Panc1 (cell line): ENCODE results near the gene CIB4. TPM values are rescaled to one million over a fixed set of nuclear protein-coding genes. Genes with fewer than 3 reads are reported as not detected.

Experiments
- ATAC-seq: fragments of 200-7000 bp; cut with Tn5 transposase; 2 replicates; pipeline ENCODE4 v1.9.1; 2020; ENCODE audit warnings: mild to moderate bottlenecking, moderate library complexity
- BruUV-seq: library from RNA; stranded (reverse); fragments of 400-500 nt; replicated peaks from 2 replicates; lab custom pipeline; 2021; lab: Mats Ljungman, UMichigan
- CTCF ChIA-PET: fragments of 300-600 bp; sonication (Branson Sonifier 250); formaldehyde crosslinking; loops from one replicate; lab custom pipeline; 2022; ENCODE audit warnings: antibody characterized with exemption; lab: Charles Lee
- POLR2A ChIA-PET: fragments of 300-600 bp; sonication (Branson Sonifier 250); formaldehyde crosslinking; loops from one replicate; lab custom pipeline; 2022; ENCODE audit warnings: antibody characterized with exemption; lab: Charles Lee
- DNase-seq: peaks from one replicate; pipeline ENCODE4 v3.0.0-alpha.2; 2010; ENCODE audit warnings: low read depth, low spot score
- H3K27ac ChIP-seq: 2 replicates; pipeline ENCODE4 v1.5.1; 2011; ENCODE audit warnings: mild to moderate bottlenecking, low read length, inconsistent platforms
- H3K27me3 ChIP-seq: fragments of 200-500 bp; sonication (Bioruptor generic); 2 replicates; pipeline ENCODE4 v1.6.0; 2014; ENCODE audit warnings: low read length, inconsistent platforms; ENCODE audit not compliant: control insufficient read depth, insufficient read depth
- H3K36me3 ChIP-seq: fragments of 200-500 bp; sonication (Bioruptor generic); 2 replicates; pipeline ENCODE4 v1.5.1; 2014; ENCODE audit warnings: inconsistent platforms, mild to moderate bottlenecking, low read length, moderate library complexity; ENCODE audit not compliant: control insufficient read depth, insufficient read depth
- H3K4me1 ChIP-seq: 2 replicates; pipeline ENCODE4 v1.5.1; 2011; ENCODE audit warnings: inconsistent platforms, mild to moderate bottlenecking, low read length, moderate library complexity; ENCODE audit not compliant: control insufficient read depth, insufficient read depth
- H3K4me3 ChIP-seq, 2 experiments: 2 replicates each; pipeline ENCODE4 v1.5.1; 2011 to 2012; ENCODE audit warnings: low read depth in 2 of 2, low read length in 2 of 2, mild to moderate bottlenecking in 2 of 2, inconsistent platforms in 1 of 2, moderate library complexity in 1 of 2
- H3K9me3 ChIP-seq: fragments of 200-500 bp; sonication (Bioruptor generic); 2 replicates; pipeline ENCODE4 v1.5.1; 2014; ENCODE audit warnings: low read depth, mild to moderate bottlenecking, inconsistent platforms, low read length, moderate library complexity; ENCODE audit not compliant: control insufficient read depth, insufficient read depth
- POLR2AphosphoS5 ChIP-seq: IDR thresholded peaks from 2 replicates; pipeline ENCODE4 v1.6.1; 2012; ENCODE audit warnings: mild to moderate bottlenecking, low read depth, low read length, moderate library complexity
- SIN3A ChIP-seq: IDR thresholded peaks from 2 replicates; pipeline ENCODE4 v1.6.1; 2012; ENCODE audit warnings: low read depth, mild to moderate bottlenecking, low read length, moderate library complexity, borderline replicate concordance; ENCODE audit not compliant: insufficient read depth
- TCF7L2 ChIP-seq: IDR thresholded peaks from 2 replicates; pipeline ENCODE4 v1.6.1; 2011; ENCODE audit warnings: mild to moderate bottlenecking, low read depth, low read length, inconsistent platforms
- in situ Hi-C: cut with HindIII; loops from 2 replicates; pipeline ENCODE4 v1.10.0; 2016; ENCODE audit warnings: low sequenced_read_pairs, low pct_unique_long_range_greater_than_20kb
- intact Hi-C: fragments of 100-400 bp; cut with micrococcal nuclease; formaldehyde crosslinking; loops from one replicate; pipeline ENCODE4 v1.10.0; 2022; ENCODE audit not compliant: unreplicated experiment
- total RNA-seq: library from RNA; stranded (reverse); gene quantifications from one replicate; pipeline ENCODE4 v1.2.1, GENCODE V29; 2021; ENCODE audit not compliant: unreplicated experiment
- TF ChIP-seq, protein P1 (sequence below): fragments of 450-650 bp; IDR thresholded peaks from 2 replicates; pipeline ENCODE4 v1.5.1; 2017; ENCODE audit warnings: mild to moderate bottlenecking
- TF ChIP-seq, protein P2 (sequence below), 2 experiments: IDR thresholded peaks; 2 replicates each; pipeline ENCODE4 v1.6.1; 2011 to 2012; ENCODE audit warnings: low read depth in 2 of 2, control low read depth in 1 of 2, low read length in 1 of 2, mild to moderate bottlenecking in 1 of 2, moderate library complexity in 1 of 2; ENCODE audit not compliant: insufficient read depth in 1 of 2

The CIB4 gene
- total RNA-seq, 1 experiment from 2014 or later = 0.33 TPM

DNA sequence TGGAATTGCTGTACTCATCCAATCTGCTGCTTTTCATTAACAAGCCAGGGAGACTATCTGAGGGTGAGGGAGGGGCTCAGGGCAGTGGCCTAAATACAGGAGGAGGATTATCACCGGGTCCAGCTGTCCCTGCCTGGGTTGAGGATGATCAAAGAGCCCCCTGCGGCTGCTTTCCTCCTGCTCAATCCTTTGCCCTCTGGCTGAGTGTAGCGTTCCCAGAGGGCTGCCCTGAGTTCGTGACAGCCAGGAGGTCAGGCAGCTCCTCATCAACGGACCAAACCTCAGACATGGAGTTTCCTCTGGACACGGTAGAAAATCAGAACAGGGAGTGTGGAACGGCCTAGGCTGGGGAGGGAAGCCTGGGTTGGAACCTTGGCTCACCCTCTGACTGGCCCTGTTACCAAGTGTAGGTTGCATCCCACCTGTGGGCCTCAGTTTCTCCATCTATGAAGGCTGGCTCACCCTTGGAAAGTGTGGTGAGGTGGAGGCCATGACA, 23.5 kb downstream of the CIB4 start:
- Histone ChIP-seq H3K27ac (no peak overlapping the region), H3K36me3 (no peaks in the 10 kb centered on the region), H3K27me3 (no peaks in the 10 kb centered on the region), H3K4me1 (peaks cover 8% of the 10 kb centered on the region; the same call in 1 of the 2 replicates), H3K4me3 (no peak overlapping the region), H3K9me3 (no peaks in the 10 kb centered on the region)
- TF ChIP-seq SIN3A (no peak), POLR2AphosphoS5 (no peak), TCF7L2 (no peak)
- TF ChIP-seq, protein P1, sequence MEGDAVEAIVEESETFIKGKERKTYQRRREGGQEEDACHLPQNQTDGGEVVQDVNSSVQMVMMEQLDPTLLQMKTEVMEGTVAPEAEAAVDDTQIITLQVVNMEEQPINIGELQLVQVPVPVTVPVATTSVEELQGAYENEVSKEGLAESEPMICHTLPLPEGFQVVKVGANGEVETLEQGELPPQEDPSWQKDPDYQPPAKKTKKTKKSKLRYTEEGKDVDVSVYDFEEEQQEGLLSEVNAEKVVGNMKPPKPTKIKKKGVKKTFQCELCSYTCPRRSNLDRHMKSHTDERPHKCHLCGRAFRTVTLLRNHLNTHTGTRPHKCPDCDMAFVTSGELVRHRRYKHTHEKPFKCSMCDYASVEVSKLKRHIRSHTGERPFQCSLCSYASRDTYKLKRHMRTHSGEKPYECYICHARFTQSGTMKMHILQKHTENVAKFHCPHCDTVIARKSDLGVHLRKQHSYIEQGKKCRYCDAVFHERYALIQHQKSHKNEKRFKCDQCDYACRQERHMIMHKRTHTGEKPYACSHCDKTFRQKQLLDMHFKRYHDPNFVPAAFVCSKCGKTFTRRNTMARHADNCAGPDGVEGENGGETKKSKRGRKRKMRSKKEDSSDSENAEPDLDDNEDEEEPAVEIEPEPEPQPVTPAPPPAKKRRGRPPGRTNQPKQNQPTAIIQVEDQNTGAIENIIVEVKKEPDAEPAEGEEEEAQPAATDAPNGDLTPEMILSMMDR = no peak
- TF ChIP-seq, protein P2, sequence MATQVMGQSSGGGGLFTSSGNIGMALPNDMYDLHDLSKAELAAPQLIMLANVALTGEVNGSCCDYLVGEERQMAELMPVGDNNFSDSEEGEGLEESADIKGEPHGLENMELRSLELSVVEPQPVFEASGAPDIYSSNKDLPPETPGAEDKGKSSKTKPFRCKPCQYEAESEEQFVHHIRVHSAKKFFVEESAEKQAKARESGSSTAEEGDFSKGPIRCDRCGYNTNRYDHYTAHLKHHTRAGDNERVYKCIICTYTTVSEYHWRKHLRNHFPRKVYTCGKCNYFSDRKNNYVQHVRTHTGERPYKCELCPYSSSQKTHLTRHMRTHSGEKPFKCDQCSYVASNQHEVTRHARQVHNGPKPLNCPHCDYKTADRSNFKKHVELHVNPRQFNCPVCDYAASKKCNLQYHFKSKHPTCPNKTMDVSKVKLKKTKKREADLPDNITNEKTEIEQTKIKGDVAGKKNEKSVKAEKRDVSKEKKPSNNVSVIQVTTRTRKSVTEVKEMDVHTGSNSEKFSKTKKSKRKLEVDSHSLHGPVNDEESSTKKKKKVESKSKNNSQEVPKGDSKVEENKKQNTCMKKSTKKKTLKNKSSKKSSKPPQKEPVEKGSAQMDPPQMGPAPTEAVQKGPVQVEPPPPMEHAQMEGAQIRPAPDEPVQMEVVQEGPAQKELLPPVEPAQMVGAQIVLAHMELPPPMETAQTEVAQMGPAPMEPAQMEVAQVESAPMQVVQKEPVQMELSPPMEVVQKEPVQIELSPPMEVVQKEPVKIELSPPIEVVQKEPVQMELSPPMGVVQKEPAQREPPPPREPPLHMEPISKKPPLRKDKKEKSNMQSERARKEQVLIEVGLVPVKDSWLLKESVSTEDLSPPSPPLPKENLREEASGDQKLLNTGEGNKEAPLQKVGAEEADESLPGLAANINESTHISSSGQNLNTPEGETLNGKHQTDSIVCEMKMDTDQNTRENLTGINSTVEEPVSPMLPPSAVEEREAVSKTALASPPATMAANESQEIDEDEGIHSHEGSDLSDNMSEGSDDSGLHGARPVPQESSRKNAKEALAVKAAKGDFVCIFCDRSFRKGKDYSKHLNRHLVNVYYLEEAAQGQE (IDR thresholded peaks at IDR 0.05; ENCODE audit: insufficient read depth in 1 of 2, low read depth in 2 of 2, low read length in 1 of 2) = no peak
- ATAC-seq = no peak
- BruUV-seq = no TSS peak
- no peak for DNase-seq
- ChIA-PET POLR2A (no interaction called here), CTCF (no interaction called here)
- intact Hi-C loops = no loop called here
- in situ Hi-C loops = no loop called here

DNA sequence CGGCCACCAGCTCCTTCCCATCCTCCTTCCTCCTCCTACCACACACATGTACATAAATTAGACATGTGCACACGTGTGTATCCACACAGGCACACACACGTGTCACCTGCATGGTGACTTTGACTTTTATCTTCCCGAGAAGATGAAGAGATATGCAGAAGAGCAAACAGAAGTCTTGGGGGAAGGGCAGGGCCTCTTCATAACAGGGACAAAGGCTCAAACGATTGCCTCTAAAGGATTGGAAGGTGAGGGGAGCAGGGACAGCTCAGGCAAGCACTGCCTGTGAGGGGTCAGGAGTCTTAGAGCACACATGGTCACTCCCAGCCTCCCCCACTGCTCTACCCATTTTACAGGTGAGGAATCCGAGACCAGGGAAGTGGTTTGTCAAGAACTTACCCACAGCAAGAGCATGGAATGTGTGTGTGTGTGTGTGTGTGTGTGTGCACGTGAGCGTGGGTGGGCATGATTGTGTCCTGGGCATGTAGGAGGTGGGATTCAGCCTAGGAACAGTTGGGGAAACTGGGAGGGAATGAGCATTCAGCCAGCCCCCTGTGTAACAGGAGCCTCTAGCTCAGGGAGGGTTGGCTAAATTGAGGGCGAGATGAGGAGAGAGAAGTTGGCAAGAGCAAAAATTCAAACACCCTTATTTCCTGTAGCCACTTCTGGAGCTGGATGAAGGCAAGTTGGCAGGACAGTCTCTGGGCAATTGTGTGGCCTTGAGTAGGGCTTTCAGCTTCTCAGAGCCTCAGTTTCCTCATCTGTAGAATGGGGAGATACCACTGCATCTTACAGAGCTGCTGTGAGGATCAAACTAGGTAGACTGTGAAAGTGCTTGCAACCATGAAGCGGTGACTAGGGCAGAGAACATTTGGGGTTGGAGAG, 24.2 kb downstream of the CIB4 start:
- intact Hi-C loops = no loop called here
- DNase-seq = no peak
- no peak overlapping the region for H3K27ac ChIP-seq
- in situ Hi-C loops = no loop called here
- no peak for TF ChIP-seq POLR2AphosphoS5
- TF ChIP-seq, protein P1 = no peak
- no peak for TF ChIP-seq SIN3A
- TF ChIP-seq, protein P2 (IDR thresholded peaks at IDR 0.05; ENCODE audit: insufficient read depth in 1 of 2, low read depth in 2 of 2, low read length in 1 of 2) = no peak
- TF ChIP-seq TCF7L2 = no peak
- BruUV-seq = no TSS peak
- H3K4me1 ChIP-seq = peaks cover 8% of the 10 kb centered on the region; the same call in 1 of the 2 replicates
- no peaks in the 10 kb centered on the region for H3K9me3 ChIP-seq
- no peaks in the 10 kb centered on the region for H3K36me3 ChIP-seq
- no peak overlapping the region for H3K4me3 ChIP-seq
- ChIA-PET CTCF (no interaction called here), POLR2A (no interaction called here)
- no peak for ATAC-seq
- H3K27me3 ChIP-seq = no peaks in the 10 kb centered on the region
